GM18511 (cell line): Measurements from ENCODE around the gene ZNF282.
A peak's percentile ranks its signal among the peaks of the same experiment; 100 is the strongest.

ENCODE experiments used
- ATAC-seq: cut with Tn5 transposase; IDR thresholded peaks from one replicate; pipeline ENCODE4 v1.9.1; 2021; ENCODE audit warnings: mild to moderate bottlenecking, moderate library complexity; ENCODE audit not compliant: unreplicated experiment

Gene ZNF282

GRCh38 chr7:149188637-149189259, 6.6 kb upstream of the ZNF282 start:
- ATAC-seq = no peak

GRCh38 chr7:149191851-149192250, 3.5 kb upstream of the ZNF282 start:
- no peak for ATAC-seq

DNA sequence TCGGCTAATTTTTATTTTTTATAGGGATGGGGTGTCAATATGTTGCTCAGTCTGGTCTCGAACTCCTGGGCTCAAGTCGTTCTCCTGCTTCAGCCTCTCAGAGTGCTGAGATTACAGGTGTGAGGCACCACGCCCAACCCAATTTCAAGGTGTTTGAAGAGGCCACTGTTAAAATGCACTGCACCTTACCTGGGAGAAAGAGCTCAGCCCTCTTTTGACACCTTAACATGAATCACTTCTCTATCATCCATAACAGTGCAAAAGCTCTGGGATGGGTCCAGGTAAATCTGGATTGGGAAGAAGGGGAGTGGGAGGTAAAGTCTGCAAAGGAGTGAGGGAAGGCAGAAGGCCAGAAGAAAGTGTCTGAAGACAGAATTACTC, 557 bp upstream of the ZNF282 start:
- no peak for ATAC-seq

DNA sequence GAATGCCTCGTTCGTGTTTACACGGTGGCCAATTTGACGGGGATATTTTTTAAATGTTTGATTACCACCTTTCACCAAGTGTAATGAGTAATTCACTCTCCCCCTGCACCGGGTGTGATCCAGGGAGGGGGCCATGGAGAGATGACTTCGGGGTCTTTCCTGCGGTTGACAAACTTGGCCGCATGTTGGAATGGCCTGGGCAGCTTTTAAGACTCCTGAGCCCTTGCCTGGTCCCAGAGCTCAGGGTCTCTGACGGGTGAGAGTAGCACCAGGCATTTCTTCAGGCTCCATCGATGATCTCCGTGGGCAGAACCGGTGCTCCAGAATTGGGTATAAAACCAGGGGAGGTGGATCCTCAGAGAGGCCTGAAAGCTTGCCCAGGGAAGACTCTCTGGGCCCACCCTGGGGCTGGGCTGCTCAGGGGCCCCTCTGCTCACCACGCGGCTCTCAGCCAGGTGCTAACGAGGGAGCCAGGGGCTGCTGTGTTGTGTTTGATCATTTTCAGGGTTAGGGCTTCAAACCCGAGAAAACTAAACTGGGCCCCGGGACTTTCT, 882 bp downstream of the ZNF282 start:
- peak; percentile 17 for ATAC-seq

GRCh38 chr7:149196705-149197171, 1.4 kb downstream of the ZNF282 start:
- peak; percentile 4 for ATAC-seq

- ATAC-seq = no peak
These were observed 2.3 kb downstream of the ZNF282 start for GRCh38 chr7:149197675-149198074.

GRCh38 chr7:149198161-149198816, 2.9 kb downstream of the ZNF282 start:
- ATAC-seq = no peak

DNA sequence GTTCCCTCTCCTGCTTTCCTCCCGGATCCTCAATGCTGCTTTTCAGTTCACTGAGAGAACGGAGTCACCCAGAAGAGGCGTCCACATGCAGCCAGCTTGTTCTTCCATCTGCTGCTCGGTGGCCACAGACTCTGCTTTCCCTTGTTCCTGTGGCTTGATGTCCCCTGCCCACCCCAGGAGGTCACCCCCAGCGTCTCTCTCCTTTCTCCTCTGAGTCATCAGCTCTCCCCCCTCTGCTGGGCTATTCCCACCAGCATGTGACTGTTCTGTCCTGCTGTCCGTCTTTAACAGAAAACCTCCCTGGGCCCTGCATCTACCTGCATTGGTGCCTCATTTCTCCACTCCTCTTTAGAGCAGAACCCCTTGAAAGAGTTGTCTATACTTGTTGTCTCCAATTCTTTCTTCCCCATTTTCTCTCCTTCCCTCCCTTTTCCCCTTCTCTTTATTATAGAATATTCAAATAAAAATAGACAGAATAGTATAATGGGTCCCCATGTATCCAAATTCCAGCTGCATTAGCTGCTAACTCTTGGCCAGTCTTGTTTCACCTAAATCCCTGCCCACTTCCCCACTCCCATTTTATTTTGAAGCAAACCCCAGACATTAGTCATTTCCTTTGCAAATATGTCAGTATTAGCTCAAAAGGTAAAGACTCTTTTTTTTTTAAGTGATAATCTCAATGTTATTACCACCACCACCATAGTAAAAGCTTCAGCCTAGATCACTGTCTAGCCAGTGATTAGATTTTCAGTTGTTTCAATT, 4.1 kb downstream of the ZNF282 start:
- no peak for ATAC-seq

DNA sequence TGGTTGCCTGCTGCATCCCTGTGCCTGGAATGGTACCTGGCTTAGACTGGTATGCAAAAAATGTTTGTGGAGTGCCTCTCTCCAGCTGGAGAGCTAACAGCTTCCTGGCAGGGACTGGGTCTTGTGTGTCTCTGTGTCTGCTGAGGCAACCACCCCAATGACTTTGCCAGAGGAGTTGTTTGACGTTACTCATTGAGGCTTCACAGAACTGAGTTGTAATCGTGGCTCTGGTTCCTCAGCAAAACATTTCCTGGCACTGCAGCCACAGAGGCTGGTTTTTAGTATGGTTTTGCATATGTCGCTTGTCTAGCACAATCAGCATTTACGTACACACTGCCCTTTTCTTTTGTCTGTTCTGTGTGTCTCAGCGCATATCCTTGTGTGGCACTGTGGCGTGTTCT, 7.5 kb downstream of the ZNF282 start:
- no peak for ATAC-seq

- ATAC-seq = no peak
These were observed 10.5 kb downstream of the ZNF282 start for GRCh38 chr7:149205690-149206381.

- no peak for ATAC-seq
These were observed 12.1 kb downstream of the ZNF282 start for GRCh38 chr7:149207324-149208035.

DNA sequence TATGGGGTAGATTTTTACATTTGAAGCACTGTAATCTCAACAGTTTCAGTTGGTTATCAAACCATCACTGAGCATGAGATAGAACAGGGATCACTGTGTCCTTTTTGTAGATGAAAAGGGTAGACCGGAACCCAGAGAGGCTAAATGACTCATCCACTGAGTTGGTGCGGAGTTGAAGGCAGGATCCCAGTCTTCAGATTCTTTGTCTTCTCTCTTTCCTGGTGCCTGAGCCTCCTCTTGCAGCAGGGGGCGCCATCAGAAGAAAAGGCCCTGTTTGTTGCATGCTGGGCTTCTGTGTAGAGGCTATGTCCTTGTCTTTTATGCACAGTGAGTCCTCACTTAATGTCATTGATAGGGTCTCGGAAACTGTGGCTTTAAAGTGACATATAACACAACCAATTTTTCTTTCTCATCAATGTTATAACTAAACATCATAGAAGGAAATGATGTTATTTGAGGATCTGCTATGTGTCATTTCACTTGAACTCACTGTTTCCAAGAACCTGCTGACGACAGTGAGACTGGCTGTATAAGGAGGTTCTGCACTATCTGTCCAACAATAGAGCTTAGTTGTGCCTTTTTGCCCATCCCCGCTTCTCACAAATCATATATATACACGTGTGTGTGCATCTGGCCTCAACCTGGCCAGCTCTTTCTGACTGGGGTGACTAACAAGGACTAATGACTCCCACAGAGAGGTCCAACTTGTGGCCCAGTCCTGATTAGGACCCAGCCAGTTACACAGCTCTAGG, 14.3 kb downstream of the ZNF282 start:
- ATAC-seq = peak; percentile 56

DNA sequence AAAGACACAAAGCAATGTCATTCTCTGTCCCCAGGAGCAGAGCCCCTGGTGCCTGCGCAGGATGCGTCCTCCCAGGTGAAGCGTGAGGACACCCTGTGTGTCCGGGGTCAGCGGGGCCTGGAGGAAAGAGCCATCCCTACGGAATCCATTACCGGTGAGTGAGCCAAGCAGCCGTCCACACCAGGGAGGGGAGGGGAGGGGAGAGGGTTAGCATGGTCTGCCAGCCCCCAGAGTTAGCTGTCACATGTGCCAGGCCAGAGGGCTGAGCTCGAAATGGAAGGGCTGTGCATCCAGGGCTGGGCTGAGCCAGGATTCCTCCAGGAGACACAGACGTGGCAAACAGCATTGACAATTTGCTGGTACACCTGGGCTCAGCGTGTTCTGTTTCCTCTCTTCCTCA, 15.2 kb downstream of the ZNF282 start:
- no peak for ATAC-seq

DNA sequence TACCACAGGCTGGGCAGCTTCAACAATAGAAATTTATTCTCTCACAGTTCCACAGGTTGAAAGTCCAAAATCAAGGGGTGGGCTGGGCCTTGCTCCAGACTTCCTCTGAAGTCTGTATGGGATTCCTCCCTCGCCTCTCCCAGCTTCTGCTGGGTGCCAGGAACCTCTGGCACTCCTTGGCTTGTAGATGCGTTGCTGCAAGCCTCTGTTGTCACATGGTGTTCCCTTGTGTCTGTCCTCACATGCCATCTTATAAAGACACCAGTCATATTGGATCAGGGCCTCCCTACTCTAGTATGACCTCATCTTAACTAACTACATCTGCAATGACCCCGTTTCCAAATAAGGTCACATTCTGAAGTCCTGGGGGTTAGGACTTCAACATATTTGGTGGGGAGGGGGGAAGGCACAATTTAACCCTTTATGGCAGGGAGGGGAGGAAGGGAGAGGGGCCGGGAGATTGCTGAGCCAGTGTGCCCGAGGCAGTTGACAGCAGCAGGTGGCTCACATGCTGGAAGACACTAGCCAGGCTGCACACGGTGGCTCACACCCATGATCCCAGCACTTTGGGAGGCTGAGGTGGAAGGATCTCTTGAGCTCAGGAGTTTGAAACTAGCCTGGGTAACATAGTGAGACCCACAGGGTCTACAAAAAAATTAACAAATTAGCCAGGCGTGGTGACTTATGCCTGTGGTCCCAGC, 18.8 kb downstream of the ZNF282 start:
- no peak for ATAC-seq

DNA sequence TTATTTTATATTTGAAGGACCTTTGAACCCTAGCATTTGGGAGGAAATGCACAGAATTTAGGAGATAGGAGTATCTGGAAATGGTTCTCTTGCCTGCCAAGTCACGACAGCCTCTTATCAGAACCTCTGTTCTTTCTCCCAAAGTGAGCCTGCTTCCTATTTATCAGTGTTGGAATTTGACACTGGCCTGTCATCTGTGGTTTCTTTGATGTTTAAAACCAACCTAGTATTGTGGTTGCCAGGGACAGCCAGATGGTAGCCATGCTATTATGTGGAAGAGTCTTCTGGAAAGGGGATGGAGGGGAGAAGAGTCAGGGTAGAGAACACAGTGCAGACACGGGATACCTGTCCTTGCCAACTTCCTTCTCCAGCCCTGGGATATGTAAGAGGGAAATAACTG, 21.1 kb downstream of the ZNF282 start:
- ATAC-seq = no peak

DNA sequence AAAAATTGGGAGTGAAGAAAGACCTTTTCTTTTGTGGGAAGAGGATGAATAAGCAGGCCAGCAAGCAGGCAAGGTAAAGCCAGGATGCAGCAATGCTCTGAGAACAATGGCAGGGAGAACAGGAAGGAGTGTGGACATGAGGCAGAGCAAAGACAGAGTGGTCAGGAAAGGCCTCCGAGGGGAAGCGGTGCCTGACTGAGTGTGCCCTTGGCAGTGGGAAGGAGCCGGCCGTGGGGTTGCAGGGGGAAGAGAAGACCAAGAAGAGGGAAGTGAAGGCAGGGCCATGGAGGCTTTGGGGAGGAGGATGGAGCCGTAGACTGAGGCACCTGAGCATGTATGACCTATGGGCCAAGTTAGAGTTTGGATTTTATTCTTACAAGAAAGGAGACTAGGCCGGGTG, 22.2 kb downstream of the ZNF282 start:
- ATAC-seq = no peak

GRCh38 chr7:149218469-149219420, 23.4 kb downstream of the ZNF282 start:
- no peak for ATAC-seq

- no peak for ATAC-seq
These were observed 25.2 kb downstream of the ZNF282 start for GRCh38 chr7:149220534-149220933.
